NT2/D1 (cell line): ENCODE results near the gene DNAJC18.

Source experiments
- SUZ12 ChIP-seq: IDR thresholded peaks from 2 replicates; pipeline ENCODE4 v1.6.1; 2011; ENCODE audit not compliant: insufficient read length, insufficient read depth; ENCODE audit errors: extremely low read depth
- YY1 ChIP-seq: IDR thresholded peaks from 2 replicates; pipeline ENCODE4 v1.6.1; 2011; ENCODE audit not compliant: insufficient read length, insufficient read depth

DNA sequence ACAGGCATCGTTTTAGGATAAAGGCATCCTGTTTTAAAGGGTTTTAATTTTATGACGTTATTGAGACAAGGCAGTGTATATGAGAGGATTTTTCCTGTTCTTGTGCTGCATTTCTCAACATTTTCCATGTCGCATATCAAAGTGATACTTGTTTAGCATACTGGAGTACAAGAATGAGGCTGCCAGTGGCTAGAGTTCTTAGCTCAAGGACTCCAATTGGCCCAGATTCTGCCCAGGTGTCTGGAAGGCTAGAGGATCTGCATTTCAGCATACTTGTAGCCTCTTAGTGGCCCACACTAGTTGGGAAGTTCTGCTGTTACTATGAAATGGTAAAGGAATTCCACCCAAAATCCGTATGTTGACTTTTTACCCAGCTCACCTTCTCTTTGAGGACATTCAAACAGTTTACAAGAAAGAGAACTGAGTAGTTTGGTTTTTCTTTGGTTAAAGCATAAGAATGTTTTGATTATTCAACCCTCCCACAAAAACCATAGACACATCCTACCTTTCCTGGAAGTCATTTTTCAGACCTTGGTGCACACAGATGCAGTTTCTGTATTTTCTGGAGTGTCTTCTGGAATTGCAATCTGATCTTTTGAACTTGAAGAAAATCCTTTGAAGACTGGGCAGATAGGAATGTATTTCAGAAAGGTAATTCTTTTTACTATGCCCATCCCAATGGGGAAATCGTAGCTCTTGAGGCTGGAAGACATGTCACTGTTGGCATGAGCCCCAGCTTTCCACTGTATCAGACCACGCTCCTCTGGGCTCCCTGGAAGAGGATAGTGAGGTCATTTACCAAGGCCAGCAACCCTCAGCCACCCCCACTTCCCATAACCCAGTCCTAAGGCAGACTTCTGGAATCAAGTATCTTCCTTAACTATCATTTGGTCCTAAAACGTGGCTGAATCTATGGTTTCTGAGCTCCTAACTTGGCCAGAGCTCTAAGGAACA is 67.6 kb downstream of the DNAJC18 start:
- no peak for TF ChIP-seq YY1
- no peak for TF ChIP-seq SUZ12
